Activated T-cell treated with anti-CD3 and anti-CD28 coated beads, Interleukin-2, amount 50 U/mL, for 24 hours (primary cell): ENCODE results near the gene ZNF385A.

Experiments
- DNase-seq: peaks from one replicate; pipeline ENCODE4 v3.0.0-alpha.2; 2020
- H3K27ac Mint-ChIP-seq: 2 replicates; pipeline ENCODE4 v1.8.0; 2020; ENCODE audit warnings: mild to moderate bottlenecking, mixed read lengths
- H3K27me3 Mint-ChIP-seq: 2 replicates; pipeline ENCODE4 v1.8.0; 2020; ENCODE audit warnings: mixed read lengths
- H3K36me3 Mint-ChIP-seq: 2 replicates; pipeline ENCODE4 v1.8.0; 2020; ENCODE audit warnings: low read depth, mixed read lengths
- H3K4me1 Mint-ChIP-seq: 2 replicates; pipeline ENCODE4 v1.8.0; 2020; ENCODE audit warnings: low read depth, mixed read lengths
- H3K4me3 Mint-ChIP-seq: 2 replicates; pipeline ENCODE4 v1.8.0; 2020; ENCODE audit warnings: mild to moderate bottlenecking, moderate library complexity, mixed read lengths
- H3K9me3 Mint-ChIP-seq: 2 replicates; pipeline ENCODE4 v1.8.0; 2020; ENCODE audit warnings: mixed read lengths

Gene ZNF385A

DNA sequence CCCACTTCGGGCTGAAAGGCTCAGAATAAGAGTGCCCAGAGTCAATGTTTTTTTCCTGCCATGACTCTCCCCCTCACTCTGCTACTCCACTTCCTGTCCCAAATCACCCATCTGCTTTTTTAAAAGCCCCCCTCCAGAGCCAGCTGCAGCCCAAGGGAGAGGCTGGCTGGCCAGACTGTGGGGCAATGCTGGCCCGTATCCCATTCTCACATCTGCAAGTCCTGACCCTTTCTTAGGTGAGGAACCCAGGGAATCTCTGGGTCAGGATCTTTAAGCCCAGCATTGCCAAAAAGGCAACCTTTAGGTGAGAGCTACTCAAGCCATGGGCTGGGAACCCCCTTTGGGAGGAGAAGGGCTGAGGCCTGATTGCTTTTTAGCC is 36.2 kb upstream of the ZNF385A start:
- DNase-seq, result no peak
- H3K4me3 Mint-ChIP-seq, result no peak overlapping the region

GRCh38 chr12:54419088-54419887 is 34.8 kb upstream of the ZNF385A start, which contains the start of gene ITGA5:
ITGA5 (minus strand) TSS chr12:54419266; CDS start chr12:54419198, 68 bp downstream.
- H3K4me1 Mint-ChIP-seq, result peaks cover 54% of the 10 kb centered on the region
- DNase-seq, result peak; percentile 63

More for the DNA sequence above, 36.2 kb upstream of the ZNF385A start:
- H3K9me3 Mint-ChIP-seq, result no peaks in the 10 kb centered on the region
- peak overlapping the region; percentile 68 for H3K27ac Mint-ChIP-seq
- peaks cover 10% of the 10 kb centered on the region for H3K36me3 Mint-ChIP-seq
- H3K27me3 Mint-ChIP-seq, result no peaks in the 10 kb centered on the region
- H3K4me1 Mint-ChIP-seq, result peaks cover 44% of the 10 kb centered on the region

DNA sequence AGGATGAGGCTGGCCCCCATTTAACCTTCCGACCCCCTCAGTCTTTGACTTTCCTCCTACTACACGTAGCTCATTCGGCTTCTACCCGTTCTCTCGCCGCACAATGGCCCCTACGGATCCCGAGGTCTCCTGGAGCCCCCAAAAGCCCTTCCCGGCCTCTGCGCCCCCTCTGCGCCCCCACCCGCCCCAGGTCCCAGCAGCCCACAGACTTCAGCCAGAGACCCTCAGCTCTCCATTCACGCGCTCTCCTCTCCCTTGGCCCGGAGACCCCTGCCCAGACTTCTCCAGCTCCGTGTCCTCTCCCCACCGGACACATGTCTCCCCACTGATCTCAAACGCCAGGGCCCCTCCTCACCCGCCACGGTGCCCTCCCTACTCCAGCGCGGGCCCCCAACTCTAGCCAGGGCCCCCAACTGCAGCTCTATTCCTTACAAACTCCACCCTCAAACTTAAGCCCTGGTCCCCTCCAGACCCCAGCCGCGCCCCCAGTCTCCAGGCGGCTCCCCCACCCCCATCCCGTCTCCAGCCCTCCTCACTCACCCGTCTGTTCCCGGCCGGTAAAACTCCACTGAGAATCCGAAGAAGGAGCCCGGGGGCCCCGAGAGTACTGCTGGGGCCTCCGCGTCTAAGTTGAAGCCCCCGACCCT is 34.0 kb upstream of the ZNF385A start:
- no peaks in the 10 kb centered on the region for H3K9me3 Mint-ChIP-seq
- H3K36me3 Mint-ChIP-seq, result peaks cover 10% of the 10 kb centered on the region
- DNase-seq, result no peak
- H3K27me3 Mint-ChIP-seq, result no peaks in the 10 kb centered on the region
- peak overlapping the region; percentile 92 for H3K4me3 Mint-ChIP-seq
- H3K27ac Mint-ChIP-seq, result peak overlapping the region; percentile 97
- H3K4me1 Mint-ChIP-seq, result peaks cover 61% of the 10 kb centered on the region

More at GRCh38 chr12:54419088-54419887, 34.8 kb upstream of the ZNF385A start, which contains the start of gene ITGA5:
- H3K4me3 Mint-ChIP-seq, result peak within 1 kb of the TSS; percentile 92
- H3K36me3 Mint-ChIP-seq, result peaks cover 10% of the 10 kb centered on the region
- no peaks in the 10 kb centered on the region for H3K9me3 Mint-ChIP-seq
- H3K27ac Mint-ChIP-seq, result peak within 1 kb of the TSS; percentile 97
- no peaks in the 10 kb centered on the region for H3K27me3 Mint-ChIP-seq

- no peaks in the 10 kb centered on the region for H3K27me3 Mint-ChIP-seq
- no peaks in the 10 kb centered on the region for H3K9me3 Mint-ChIP-seq
- H3K4me3 Mint-ChIP-seq, result peak overlapping the region; percentile 92
- peak; percentile 52 for DNase-seq
- H3K36me3 Mint-ChIP-seq, result peaks cover 10% of the 10 kb centered on the region
- H3K27ac Mint-ChIP-seq, result peak overlapping the region; percentile 97
- peaks cover 63% of the 10 kb centered on the region for H3K4me1 Mint-ChIP-seq
Measured at GRCh38 chr12:54417712-54418440, 33.3 kb upstream of the ZNF385A start.

DNA sequence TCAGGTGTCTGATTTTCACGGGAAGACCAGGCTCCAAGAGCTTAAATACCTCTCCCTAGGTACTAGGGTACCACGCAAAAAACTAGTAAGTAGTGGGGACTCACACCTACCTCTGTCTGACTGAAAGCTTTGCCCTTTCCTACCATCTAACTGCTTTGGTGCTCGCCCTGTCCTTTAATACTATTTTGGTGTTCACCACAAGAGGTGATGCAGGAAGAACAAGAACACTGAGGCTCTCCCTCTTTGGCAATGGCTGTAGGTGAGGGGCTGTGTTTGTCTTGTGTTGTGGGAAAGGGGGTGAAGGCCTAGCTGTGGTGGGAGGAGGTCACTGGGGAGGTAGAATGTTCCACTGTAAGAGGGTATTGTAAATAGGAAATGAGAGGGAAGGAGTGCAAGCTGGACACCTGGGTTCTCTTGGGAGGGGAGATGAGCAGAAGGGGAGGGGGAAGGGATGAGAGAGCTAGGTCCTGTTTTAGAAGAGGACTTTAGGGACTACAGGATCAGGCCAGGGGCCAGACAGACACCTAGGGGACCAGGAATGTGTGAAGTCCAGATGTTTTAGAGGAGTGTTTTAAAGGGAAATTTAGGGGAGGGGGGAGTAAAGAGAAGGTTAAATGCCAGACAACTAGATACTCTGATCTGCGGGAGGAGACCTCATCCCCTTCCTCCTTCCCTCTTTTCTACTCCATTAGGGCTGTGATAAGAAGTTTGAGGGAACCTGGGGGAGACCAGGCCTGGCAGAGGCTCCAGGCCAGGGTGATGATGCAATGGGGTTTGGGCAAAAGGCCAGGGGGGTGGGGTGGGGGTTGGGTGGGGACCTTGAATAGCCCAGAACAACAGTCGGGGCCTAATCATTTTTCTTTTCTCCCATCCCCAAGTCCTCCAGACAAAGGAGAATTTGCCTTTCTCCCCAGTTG is 32.4 kb upstream of the ZNF385A start:
- no peaks in the 10 kb centered on the region for H3K27me3 Mint-ChIP-seq
- H3K4me1 Mint-ChIP-seq, result peaks cover 72% of the 10 kb centered on the region
- peak overlapping the region; percentile 92 for H3K4me3 Mint-ChIP-seq
- H3K9me3 Mint-ChIP-seq, result no peaks in the 10 kb centered on the region
- DNase-seq, result no peak
- peak overlapping the region; percentile 97 for H3K27ac Mint-ChIP-seq
- peaks cover 10% of the 10 kb centered on the region for H3K36me3 Mint-ChIP-seq

DNA sequence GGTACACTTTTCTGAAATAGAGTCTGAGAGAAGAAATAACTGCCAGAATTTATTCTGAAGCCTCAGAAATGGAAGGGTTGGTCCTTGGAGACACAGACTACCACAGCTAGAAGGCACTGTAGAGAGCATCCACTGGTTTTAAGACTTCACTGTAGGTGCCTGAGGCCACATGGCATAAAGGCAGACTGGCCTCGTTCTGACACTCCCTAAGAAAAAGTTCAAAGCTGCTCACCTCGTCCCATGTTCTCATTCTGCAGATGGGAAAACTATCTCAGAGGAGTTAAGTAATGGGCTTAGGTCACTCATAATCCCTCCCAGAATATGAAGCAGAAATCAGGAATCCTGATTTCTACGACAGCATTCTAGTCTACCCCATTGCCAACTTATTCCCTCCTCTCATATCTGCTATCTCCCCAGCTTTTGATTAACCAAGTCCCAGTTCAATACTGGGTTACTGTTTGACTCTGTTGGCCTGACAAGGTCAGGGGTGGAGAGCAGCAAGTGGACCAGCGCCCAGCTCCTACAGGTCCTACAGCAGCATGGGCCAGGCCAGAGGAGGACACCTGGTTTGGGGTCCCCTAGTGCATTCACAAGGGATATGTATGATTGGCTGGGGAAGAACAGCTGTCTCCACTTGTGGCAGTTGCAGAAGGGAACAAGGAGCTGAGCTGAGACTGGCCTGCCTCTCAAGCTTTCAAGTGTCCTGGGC is 30.8 kb upstream of the ZNF385A start:
- Mint-ChIP-seq H3K27ac (peak overlapping the region; percentile 97), H3K4me1 (peaks cover 78% of the 10 kb centered on the region), H3K9me3 (no peaks in the 10 kb centered on the region), H3K27me3 (no peaks in the 10 kb centered on the region), H3K4me3 (no peak overlapping the region), H3K36me3 (peaks cover 15% of the 10 kb centered on the region)
- no peak for DNase-seq

GRCh38 chr12:54413284-54414190 is 29.0 kb upstream of the ZNF385A start:
- Mint-ChIP-seq H3K4me1 (peaks cover 69% of the 10 kb centered on the region), H3K4me3 (peak overlapping the region; percentile 62), H3K27me3 (no peaks in the 10 kb centered on the region), H3K9me3 (no peaks in the 10 kb centered on the region), H3K27ac (peak overlapping the region; percentile 91), H3K36me3 (peaks cover 21% of the 10 kb centered on the region)
- peak; percentile 69 for DNase-seq

- Mint-ChIP-seq H3K27ac (peak overlapping the region; percentile 91), H3K4me1 (peaks cover 67% of the 10 kb centered on the region), H3K4me3 (peak overlapping the region; percentile 62), H3K27me3 (no peaks in the 10 kb centered on the region), H3K9me3 (no peaks in the 10 kb centered on the region), H3K36me3 (peaks cover 20% of the 10 kb centered on the region)
- no peak for DNase-seq
Measured at GRCh38 chr12:54412786-54413185, 28.3 kb upstream of the ZNF385A start.

DNA sequence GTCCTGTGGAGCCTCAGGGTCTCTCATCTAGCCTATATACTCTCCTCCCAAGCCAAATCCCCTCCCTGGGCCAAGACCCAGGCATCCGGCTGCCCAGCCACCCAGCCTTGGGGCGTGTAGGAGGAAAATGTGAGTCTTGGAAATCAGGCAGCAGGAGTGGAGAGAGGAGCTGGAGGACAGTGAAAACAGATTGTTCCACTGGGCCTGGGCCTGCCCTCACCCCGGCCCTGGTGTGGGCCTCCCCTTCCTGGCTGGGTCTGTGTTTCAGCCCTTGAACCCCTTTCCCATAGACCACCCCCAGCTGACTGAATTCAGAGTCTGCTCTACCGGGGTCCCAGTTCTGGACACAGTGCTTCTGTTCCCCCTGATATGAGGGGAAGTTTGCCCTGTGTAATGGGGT is 27.8 kb upstream of the ZNF385A start:
- peak overlapping the region; percentile 91 for H3K27ac Mint-ChIP-seq
- peaks cover 62% of the 10 kb centered on the region for H3K4me1 Mint-ChIP-seq
- no peaks in the 10 kb centered on the region for H3K27me3 Mint-ChIP-seq
- H3K4me3 Mint-ChIP-seq, result peak overlapping the region; percentile 62
- peaks cover 24% of the 10 kb centered on the region for H3K36me3 Mint-ChIP-seq
- H3K9me3 Mint-ChIP-seq, result no peaks in the 10 kb centered on the region
- DNase-seq, result no peak

GRCh38 chr12:54411391-54412241 is 27.1 kb upstream of the ZNF385A start:
- peak; percentile 73 for DNase-seq

GRCh38 chr12:54409267-54409666 is 24.7 kb upstream of the ZNF385A start:
- DNase-seq, result no peak
- no peak overlapping the region for H3K4me3 Mint-ChIP-seq
- no peaks in the 10 kb centered on the region for H3K9me3 Mint-ChIP-seq
- peak overlapping the region; percentile 9 for H3K27ac Mint-ChIP-seq
- peaks cover 52% of the 10 kb centered on the region for H3K36me3 Mint-ChIP-seq
- H3K4me1 Mint-ChIP-seq, result peaks cover 42% of the 10 kb centered on the region
- H3K27me3 Mint-ChIP-seq, result no peaks in the 10 kb centered on the region

More at GRCh38 chr12:54411391-54412241, 27.1 kb upstream of the ZNF385A start:
- Mint-ChIP-seq H3K4me1 (peaks cover 58% of the 10 kb centered on the region), H3K27ac (peak overlapping the region; percentile 91), H3K9me3 (no peaks in the 10 kb centered on the region), H3K27me3 (no peaks in the 10 kb centered on the region), H3K36me3 (peaks cover 31% of the 10 kb centered on the region), H3K4me3 (peak overlapping the region; percentile 25)
